ENCODE results near the gene ZNF653. TPM values are rescaled to one million over a fixed set of nuclear protein-coding genes. Genes with fewer than 3 reads are reported as not detected.

Gene ZNF653
- total RNA-seq, 1 donor: 2.9 TPM

DNA sequence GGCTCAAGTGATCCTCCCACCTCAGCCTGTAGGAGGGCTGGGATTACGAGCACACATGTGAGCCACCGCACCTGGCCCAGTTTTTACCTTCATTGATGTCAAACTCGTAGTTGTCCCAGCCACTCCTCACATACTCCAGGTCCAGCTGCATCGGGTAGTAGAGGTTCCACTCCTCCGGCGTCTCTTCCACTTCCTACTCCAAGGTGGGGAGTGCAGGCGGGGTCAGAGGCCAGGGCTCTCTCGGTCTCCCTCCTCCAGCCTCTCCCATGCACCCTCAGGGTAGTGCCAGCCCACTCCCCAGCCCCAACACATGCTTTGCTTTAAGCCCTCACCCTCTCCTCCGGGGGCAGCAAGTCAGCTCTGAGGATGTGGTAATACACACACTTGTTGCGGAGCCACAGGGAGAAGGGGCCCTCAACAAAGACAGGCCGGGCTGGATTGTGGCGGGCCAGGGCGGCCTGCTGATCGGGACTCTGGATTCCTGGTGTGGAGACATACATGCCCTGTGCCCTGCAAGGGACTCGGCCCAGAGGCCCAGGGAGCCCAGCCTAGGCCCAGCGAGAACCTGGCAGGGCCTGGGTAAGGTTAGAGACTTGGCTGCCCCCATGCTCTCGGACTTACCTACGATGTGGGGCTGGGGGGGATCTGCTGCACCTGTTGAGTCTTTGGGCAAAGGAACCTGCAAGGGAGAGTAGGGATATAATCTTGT is 1.9 kb upstream of the ZNF653 start:
- Histone ChIP-seq H2AFZ (ENCODE audit: low read length) (no peak overlapping the region), H3K27ac (ENCODE audit: low read depth, low read length) (no peak overlapping the region), H3K4me2 (ENCODE audit: insufficient read depth, low read length) (no peak overlapping the region), H3K9me3 (ENCODE audit: low read depth, low read length) (no peaks in the 10 kb centered on the region), H3K4me1 (ENCODE audit: insufficient read depth, low read length) (peaks cover 6% of the 10 kb centered on the region), H3K79me2 (ENCODE audit: insufficient read depth, low read length) (no peaks in the 10 kb centered on the region), H4K20me1 (ENCODE audit: insufficient read depth, low read length) (no peaks in the 10 kb centered on the region), H3K36me3 (ENCODE audit: insufficient read depth, low read length) (no peaks in the 10 kb centered on the region), H3K4me3 (ENCODE audit: insufficient read depth, low read length) (no peak overlapping the region), H3K27me3 (ENCODE audit: insufficient read depth, low read length) (no peaks in the 10 kb centered on the region)
- TF ChIP-seq CTCF (IDR thresholded peaks at IDR 0.05; ENCODE audit: extremely low read depth, low read depth, low read length): no peak
- DNase-seq (ENCODE audit: insufficient read length, low spot score, missing footprints): peak; percentile 70

DNA sequence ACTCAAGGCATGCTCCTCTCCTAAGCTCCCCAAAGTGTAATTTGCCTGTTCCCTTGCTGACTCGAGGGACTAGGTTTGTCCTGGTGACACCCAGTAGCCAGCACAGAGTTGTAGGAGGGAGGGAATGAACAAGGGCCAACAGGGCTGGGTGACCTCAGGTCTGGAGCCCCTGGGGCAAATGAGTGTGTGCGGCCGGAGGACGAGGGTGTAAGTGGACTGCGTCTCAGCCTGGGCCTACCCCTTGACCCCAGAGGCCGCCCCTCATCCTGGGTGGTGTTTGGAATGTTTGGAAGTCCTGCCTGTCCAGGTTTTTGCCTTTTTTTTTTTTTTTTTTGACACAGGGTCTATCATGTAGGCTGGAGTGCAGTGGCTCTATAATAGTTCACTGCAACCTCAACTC is 1.3 kb upstream of the ZNF653 start:
- H3K79me2 ChIP-seq (ENCODE audit: insufficient read depth, low read length): no peaks in the 10 kb centered on the region
- peaks cover 6% of the 10 kb centered on the region for H3K4me1 ChIP-seq (ENCODE audit: insufficient read depth, low read length)
- TF ChIP-seq CTCF (IDR thresholded peaks at IDR 0.05; ENCODE audit: extremely low read depth, low read depth, low read length): no peak
- H3K27me3 ChIP-seq (ENCODE audit: insufficient read depth, low read length): no peaks in the 10 kb centered on the region
- no peak for DNase-seq (ENCODE audit: insufficient read length, low spot score, missing footprints)
- no peak overlapping the region for H3K27ac ChIP-seq (ENCODE audit: low read depth, low read length)
- no peak overlapping the region for H3K4me3 ChIP-seq (ENCODE audit: insufficient read depth, low read length)
- no peak overlapping the region for H3K4me2 ChIP-seq (ENCODE audit: insufficient read depth, low read length)
- no peaks in the 10 kb centered on the region for H3K36me3 ChIP-seq (ENCODE audit: insufficient read depth, low read length)
- H2AFZ ChIP-seq (ENCODE audit: low read length): no peak overlapping the region
- no peaks in the 10 kb centered on the region for H4K20me1 ChIP-seq (ENCODE audit: insufficient read depth, low read length)
- no peaks in the 10 kb centered on the region for H3K9me3 ChIP-seq (ENCODE audit: low read depth, low read length)

DNA sequence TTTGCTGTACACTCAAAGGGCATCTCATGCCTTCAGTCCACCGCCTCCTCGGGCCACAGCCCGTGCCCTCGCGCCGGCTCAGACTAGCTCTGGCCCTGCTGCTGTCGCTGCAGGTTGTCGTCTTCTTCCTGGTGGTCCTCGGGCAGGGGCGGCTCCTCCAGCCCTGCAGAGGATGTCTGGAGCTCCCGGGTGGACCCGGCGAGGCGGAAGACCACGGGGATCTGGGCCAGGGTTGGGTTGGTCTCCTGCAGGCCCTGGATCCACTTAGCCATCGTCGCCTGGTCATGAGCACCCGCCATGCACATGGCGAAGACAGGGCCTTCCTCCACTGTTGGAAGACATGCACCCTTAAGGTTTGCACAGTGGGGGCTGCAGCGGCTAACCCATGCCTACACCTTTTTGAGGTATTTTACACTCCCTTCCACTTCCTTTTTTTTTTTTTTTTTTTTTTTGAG is 489 bp upstream of the ZNF653 start:
- no peak for DNase-seq (ENCODE audit: insufficient read length, low spot score, missing footprints)
- Histone ChIP-seq H3K27me3 (ENCODE audit: insufficient read depth, low read length) (no peaks in the 10 kb centered on the region), H3K4me3 (ENCODE audit: insufficient read depth, low read length) (peak overlapping the region; percentile 88), H2AFZ (ENCODE audit: low read length) (peak overlapping the region; percentile 96), H3K4me1 (ENCODE audit: insufficient read depth, low read length) (peaks cover 6% of the 10 kb centered on the region), H3K36me3 (ENCODE audit: insufficient read depth, low read length) (no peaks in the 10 kb centered on the region), H3K79me2 (ENCODE audit: insufficient read depth, low read length) (no peaks in the 10 kb centered on the region), H3K9me3 (ENCODE audit: low read depth, low read length) (no peaks in the 10 kb centered on the region), H3K27ac (ENCODE audit: low read depth, low read length) (peak overlapping the region; percentile 48), H3K4me2 (ENCODE audit: insufficient read depth, low read length) (peak overlapping the region; percentile 94), H4K20me1 (ENCODE audit: insufficient read depth, low read length) (no peaks in the 10 kb centered on the region)
- TF ChIP-seq CTCF (IDR thresholded peaks at IDR 0.05; ENCODE audit: extremely low read depth, low read depth, low read length): no peak

DNA sequence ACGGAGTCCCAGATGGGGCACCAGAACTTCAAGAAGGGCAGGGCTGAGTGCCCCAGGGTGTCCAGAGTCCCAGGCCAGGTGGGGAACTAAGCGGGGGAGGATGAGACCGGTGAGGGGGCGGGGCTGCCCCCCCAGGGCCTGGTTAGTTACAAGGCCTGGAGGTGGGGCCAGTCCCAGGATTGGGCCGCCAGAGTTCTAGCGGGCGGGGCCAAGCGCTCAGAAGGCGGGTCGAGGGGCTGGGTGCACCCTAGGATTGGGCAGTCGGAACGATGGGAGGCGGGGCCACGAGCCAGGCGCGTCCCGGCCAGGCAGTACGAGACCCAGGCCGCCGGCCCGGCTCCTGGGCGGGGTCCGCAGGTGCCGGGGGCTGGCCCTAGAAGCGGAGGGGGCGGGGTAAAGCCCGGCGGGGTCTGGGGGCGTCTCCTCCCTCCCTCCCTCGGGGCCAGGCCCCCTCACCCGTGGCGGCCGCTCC is 571 bp downstream of the ZNF653 start:
- Histone ChIP-seq H3K4me1 (ENCODE audit: insufficient read depth, low read length) (peaks cover 6% of the 10 kb centered on the region), H3K27me3 (ENCODE audit: insufficient read depth, low read length) (no peaks in the 10 kb centered on the region), H4K20me1 (ENCODE audit: insufficient read depth, low read length) (peaks cover 2% of the 10 kb centered on the region), H3K4me2 (ENCODE audit: insufficient read depth, low read length) (peak overlapping the region; percentile 94), H3K36me3 (ENCODE audit: insufficient read depth, low read length) (no peaks in the 10 kb centered on the region), H3K27ac (ENCODE audit: low read depth, low read length) (peak overlapping the region; percentile 74), H3K79me2 (ENCODE audit: insufficient read depth, low read length) (no peaks in the 10 kb centered on the region), H3K4me3 (ENCODE audit: insufficient read depth, low read length) (peak overlapping the region; percentile 88), H2AFZ (ENCODE audit: low read length) (peak overlapping the region; percentile 74), H3K9me3 (ENCODE audit: low read depth, low read length) (no peaks in the 10 kb centered on the region)
- peak; percentile 100 for DNase-seq (ENCODE audit: insufficient read length, low spot score, missing footprints)
- TF ChIP-seq CTCF (IDR thresholded peaks at IDR 0.05; ENCODE audit: extremely low read depth, low read depth, low read length): no peak
